Measurements from ENCODE around the gene JKAMP.

DNA sequence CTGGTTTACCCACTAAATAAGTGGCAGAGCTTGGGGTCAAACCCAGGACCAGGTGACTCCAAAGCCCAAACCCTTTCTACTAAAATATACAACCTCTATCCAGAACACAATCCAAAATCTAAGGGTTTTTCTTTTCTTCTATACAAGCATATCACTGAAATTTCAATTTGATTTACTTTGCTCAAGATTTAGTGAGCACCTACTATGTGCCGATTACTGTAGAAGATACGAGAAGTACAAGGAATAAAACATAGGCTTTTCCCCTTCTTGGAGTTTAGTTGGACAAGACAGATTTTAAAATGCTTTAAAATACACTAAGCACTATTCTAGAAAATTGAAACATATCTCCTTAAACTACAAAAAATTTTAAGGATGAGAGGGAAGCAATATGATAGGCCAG lies 2.9 kb upstream of the JKAMP start:
- no peak for TF ChIP-seq CTCF (optimal IDR thresholded peaks at IDR 0.05 in 1 of 3, IDR thresholded peaks at IDR 0.05 in 1 of 3, conservative IDR thresholded peaks at IDR 0.05 in 1 of 3; ENCODE audit: extremely low read depth in 1 of 3, insufficient read depth in 2 of 3, low read length in 3 of 3)
- TF ChIP-seq EZH2 (IDR thresholded peaks at IDR 0.05; ENCODE audit: low read length), result no peak
